SU-DHL-6 (cell line): ENCODE results near the gene PSEN1.

Experiments
- EZH2phosphoT487 ChIP-seq: fragments of 200-600 bp; sonication (generic), shearing (Covaris generic); conservative IDR thresholded peaks from 2 replicates; pipeline ENCODE4 v1.6.1; 2018; ENCODE audit warnings: mild to moderate bottlenecking, antibody characterized with exemption, low read length, moderate library complexity, mixed read lengths
- TF ChIP-seq, protein P1 (sequence below): fragments of 200-600 bp; sonication (generic); IDR thresholded peaks from one replicate; pipeline ENCODE4 v1.5.1; 2017; ENCODE audit warnings: antibody characterized with exemption, mild to moderate bottlenecking, low read length, moderate library complexity; ENCODE audit not compliant: insufficient read depth, poor library complexity, severe bottlenecking

DNA sequence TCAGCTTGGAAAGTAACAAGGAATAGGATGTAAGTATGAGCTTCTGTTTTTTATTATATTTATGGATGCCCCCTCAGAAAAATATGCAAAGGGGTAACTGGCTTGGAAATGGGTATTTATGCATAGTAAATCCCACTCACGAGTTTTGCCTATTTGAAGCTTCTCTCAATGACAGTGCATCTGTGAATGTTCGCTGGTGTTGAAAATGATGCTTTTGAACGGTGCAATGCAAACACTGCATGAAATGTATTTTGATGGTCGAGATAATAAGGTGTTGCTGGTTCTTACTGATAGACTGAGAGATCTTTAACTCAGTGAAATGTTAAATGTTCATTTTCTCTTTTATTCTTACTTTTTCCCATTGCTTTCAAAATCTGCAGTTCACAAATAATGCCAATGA, 36.0 kb upstream of the PSEN1 start:
- TF ChIP-seq, protein P1, sequence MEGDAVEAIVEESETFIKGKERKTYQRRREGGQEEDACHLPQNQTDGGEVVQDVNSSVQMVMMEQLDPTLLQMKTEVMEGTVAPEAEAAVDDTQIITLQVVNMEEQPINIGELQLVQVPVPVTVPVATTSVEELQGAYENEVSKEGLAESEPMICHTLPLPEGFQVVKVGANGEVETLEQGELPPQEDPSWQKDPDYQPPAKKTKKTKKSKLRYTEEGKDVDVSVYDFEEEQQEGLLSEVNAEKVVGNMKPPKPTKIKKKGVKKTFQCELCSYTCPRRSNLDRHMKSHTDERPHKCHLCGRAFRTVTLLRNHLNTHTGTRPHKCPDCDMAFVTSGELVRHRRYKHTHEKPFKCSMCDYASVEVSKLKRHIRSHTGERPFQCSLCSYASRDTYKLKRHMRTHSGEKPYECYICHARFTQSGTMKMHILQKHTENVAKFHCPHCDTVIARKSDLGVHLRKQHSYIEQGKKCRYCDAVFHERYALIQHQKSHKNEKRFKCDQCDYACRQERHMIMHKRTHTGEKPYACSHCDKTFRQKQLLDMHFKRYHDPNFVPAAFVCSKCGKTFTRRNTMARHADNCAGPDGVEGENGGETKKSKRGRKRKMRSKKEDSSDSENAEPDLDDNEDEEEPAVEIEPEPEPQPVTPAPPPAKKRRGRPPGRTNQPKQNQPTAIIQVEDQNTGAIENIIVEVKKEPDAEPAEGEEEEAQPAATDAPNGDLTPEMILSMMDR, result no peak
- no peak for TF ChIP-seq EZH2phosphoT487
